GM08714 (cell line): ENCODE measurements around the gene SLF1.

ENCODE experiments used
- H3K4me3 ChIP-seq: fragments of 200-500 bp; sonication (Bioruptor generic); 2 replicates; pipeline ENCODE4 v1.5.1; 2014; ENCODE audit warnings: mild to moderate bottlenecking, low read length, inconsistent platforms
- ZNF274 ChIP-seq: IDR thresholded peaks from 2 replicates; pipeline ENCODE4 v1.6.1; 2012; ENCODE audit warnings: mild to moderate bottlenecking, low read depth, low read length

Gene SLF1

GRCh38 chr5:94731471-94731870 is 113.0 kb downstream of the SLF1 start:
- TF ChIP-seq ZNF274 = no peak
- H3K4me3 ChIP-seq = no peak overlapping the region

- no peak overlapping the region for H3K4me3 ChIP-seq
- TF ChIP-seq ZNF274 = no peak
These were observed 118.0 kb downstream of the SLF1 start for GRCh38 chr5:94736498-94736897.

GRCh38 chr5:94740286-94740685 is 121.8 kb downstream of the SLF1 start:
- H3K4me3 ChIP-seq = no peak overlapping the region
- no peak for TF ChIP-seq ZNF274

GRCh38 chr5:94742852-94743251 is 124.4 kb downstream of the SLF1 start:
- H3K4me3 ChIP-seq = no peak overlapping the region
- TF ChIP-seq ZNF274 = no peak

GRCh38 chr5:94744906-94745305 is 126.4 kb downstream of the SLF1 start:
- no peak overlapping the region for H3K4me3 ChIP-seq
- no peak for TF ChIP-seq ZNF274

GRCh38 chr5:94745786-94746730 is 127.6 kb downstream of the SLF1 start:
- TF ChIP-seq ZNF274 = no peak
- no peak overlapping the region for H3K4me3 ChIP-seq

- H3K4me3 ChIP-seq = no peak overlapping the region
- TF ChIP-seq ZNF274 = no peak
These were observed 128.3 kb downstream of the SLF1 start for GRCh38 chr5:94746731-94747124.
